Stimulated activated naive CD8-positive, alpha-beta T cell treated with anti-CD3 and anti-CD28 coated beads, Interleukin-15, Interleukin-2, amounts not matched to agents 100 U/mL and 50 U/mL, for 24 hours (primary cell): ENCODE results near the gene CAPN15.
"Not testable (repeated sequence)": the region's sequence is repeated elsewhere in the genome, so short reads cannot be mapped to it uniquely, and the experiment has no call there.

Source experiments
- ATAC-seq: fragments of 150-1000 bp; cut with Tn5 transposase; one replicate; pipeline ENCODE4 v1.10.0; 2021
- DNase-seq: peaks from one replicate; pipeline ENCODE4 v3.0.0; 2021

CAPN15 gene

DNA sequence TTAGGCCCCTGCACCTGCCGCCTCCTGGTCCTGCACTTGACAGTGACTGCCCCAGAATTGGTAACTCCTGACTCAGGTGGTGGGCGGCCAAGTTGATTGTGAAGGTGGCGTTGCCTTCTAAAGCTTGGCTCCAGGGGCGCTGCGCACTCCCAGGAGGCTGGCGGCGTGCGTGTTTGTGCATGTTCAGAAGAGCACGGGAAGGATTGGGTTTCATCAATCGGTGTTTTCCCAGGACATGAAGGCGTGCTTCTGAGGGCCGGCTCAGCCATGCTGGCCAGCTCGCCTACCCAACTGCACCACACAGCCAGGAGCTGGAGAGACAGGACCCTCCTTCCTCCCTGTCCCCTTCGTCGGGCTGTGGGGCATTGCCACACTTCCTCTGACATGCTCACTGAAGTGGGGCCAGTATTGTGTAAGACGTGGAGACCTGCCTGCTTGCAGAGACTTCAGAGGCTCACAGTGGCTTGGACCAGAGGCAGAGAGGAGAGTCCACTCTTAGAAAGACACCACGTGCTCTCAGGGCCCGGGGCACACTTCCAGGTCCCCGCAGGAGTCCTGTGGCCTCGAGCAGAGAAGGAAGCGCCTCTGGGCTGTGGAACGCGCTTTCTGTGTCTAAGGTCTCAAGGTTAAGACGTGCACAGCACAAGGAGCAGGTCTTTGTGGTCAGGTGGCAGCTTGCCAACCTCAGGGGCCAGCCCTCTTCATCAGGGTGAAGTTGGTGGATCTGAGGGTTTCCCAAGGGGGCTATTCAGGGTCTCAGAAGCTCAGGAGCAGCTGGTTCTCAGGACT lies 65.2 kb downstream of the CAPN15 start:
- DNase-seq (no peak), ATAC-seq (no peak)

DNA sequence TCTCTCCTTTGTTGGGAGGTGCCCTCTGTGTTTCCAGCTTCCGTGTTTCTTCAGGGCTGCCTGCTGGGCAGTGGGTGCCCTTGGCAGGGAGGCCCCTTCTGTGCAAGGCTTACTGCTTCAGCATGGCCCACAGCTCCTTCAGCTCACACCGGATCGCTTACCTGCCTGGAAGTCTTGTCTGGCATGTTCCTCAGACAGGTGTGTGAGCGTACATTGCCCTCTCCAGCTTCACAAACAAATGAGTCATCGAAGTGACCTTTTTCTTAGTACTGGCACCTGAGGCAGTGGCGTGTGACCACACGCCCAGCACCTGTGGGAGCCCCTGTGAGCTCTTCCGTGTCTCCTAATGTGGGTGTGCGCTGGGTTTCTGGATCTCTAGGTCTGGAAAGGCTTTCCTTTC lies 65.9 kb downstream of the CAPN15 start:
- no peak for DNase-seq

DNA sequence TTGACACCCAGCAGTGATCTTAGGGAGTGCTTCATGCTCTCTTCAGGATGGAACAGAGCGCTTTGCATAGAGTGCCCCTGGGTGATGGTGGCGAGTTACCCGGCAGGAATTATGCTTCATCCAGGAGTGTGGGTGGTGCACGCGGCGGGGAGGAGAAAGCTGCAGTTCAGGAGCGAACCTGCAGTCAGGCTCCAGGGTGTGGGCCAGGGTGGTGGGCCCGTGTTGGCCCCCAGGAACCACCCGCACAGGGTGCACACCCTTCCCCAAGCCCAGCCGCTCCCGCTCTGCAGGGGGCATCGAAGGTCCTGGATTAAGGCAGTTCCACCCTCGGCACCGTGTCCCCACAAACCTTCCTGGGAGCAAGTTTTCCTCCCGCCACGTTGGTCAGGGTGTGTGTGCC lies 66.3 kb downstream of the CAPN15 start:
- DNase-seq (no peak), ATAC-seq (no peak)

More for the DNA sequence above, 65.9 kb downstream of the CAPN15 start:
- ATAC-seq, result no peak

DNA sequence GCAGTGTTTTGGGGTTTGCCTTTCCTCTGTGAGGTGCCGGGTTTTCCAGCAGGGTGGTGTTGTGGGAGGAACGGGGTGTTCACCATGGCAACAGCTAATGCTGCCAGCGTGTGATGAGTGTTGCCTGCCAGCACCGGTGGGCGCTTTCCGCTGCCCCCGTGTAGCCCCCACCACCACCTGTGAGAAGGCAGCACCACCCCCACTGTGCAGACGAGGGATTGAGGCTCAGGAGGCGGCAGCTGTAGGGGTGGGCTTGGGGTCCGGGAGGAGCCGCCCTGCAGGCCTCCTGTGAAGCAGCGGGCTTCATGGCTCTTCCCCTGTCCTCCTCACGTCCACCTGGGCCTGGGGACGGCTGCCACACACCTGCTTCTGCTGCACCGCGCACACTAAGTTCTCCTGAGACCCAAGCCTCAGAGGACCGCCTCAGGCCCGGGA lies 67.6 kb downstream of the CAPN15 start:
- DNase-seq (no peak), ATAC-seq (no peak)

DNA sequence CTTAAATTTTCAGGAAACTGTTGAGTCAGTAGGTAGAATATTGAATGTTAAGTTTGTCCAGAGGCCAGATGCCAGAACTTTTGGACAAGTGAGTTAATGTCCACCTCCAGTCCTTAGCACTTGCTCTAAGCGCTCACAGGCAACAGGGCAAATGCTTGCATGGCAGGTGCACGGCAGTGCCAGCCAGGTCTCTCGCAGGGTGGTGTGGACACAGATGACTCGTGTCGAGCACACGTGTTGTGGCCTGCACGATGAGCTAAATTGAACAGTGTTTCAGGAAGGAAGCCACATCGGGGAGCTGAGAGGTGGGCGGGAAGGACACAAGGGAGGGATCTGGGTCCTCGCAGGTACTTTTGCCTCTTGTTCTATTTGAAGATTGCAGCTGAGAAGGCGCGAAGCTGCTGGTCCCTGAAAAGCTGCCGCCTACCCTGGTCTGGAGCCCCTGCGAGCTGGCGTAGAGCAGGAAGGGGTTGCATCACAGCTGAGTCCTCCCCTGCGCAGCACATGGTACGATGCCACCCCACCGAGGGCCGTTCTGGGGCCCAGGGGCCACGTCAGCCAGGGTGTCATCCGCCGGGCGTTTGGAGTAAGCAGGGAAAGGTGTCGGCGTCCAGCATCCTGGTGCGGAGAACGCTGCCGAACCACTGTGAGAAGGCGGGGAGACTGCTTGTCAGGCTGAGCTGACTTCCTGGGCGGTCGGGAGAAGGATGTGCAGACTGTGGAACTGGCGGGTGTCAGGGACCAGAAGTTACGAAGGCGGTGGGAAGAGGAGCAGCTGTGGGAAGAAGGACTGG lies 68.6 kb downstream of the CAPN15 start:
- no peak for DNase-seq
- no peak for ATAC-seq

DNA sequence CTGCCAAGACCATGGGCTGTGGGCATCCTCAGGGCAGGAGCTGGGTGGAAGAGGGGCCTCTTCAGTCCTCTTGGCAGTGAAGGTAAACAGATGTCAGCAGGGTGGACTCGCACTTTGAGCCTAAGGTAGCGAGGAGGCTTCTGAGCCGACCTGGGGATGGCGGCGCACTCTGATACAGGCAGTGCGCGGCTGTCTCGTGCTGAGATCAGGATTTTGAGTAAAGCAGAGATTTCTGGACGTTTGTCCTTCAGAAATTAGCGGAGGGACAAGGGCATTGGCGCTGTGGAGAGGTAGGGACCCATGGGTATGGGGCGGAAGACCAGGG lies 69.2 kb downstream of the CAPN15 start:
- DNase-seq (no peak), ATAC-seq (no peak)

DNA sequence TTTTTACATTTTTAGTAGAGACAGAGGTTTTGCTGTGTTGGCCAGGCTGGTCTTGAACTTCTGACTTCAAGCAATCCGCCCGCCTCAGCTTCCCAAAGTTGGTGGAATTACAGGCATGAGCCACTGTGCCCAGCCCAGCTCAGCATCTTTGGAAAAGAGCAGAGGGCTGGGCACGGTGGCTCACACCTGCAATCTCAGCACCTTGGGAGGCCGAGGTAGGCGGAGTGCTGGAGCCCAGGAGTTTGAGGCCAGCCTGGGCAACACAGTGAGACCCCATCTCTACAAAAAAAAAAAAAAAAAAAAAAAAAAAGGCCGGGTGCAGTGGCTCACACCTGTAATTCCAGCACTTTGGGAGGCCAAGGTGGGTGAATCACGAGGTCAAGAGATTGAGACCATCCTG lies 70.1 kb downstream of the CAPN15 start:
- not testable (repeated sequence) for ATAC-seq, DNase-seq

DNA sequence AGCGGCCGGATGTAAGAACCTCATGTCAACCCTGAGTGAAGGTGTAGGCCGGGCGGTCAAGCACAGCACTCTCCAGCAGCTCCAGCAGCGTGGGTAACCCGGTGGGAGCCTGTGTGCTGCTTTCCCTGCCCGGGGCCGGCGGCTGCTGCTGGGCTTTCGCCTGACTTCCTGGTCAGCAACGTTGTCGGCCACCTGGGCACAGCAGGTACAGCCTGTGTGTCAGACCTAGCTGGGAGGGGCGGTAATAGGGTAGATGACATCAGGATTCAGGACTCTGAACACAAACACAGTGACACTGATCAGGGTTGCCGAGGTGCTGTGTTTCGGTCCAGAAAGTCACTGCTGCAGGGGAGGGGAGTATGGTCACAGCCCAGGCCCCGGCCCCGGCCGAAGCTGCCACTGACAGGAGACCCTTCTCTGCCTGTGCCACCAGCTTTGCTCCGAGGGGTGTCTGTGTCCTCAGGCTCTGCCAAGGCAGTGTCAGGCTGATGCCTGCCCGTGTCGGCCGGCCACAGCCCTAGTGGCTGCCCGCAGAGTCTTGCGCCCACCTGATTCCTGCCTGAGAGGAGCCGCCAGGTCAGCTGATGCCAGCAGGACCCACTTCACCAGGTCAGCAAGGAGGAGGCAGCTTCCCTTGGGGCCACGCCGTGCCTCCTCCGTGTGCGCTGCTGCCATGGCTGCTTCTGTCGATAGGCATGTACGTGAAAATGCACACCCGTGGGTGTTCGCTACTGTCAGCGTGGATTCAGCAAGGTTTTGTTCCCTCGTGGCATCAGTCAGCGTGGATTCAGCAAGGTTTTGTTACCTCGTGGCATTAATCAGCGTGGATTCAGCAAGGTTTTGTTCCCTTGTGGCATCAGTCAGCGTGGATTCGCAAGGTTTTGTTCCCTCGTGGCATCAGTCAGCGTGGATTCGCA lies 71.6 kb downstream of the CAPN15 start:
- no peak for DNase-seq
- ATAC-seq, result no peak

DNA sequence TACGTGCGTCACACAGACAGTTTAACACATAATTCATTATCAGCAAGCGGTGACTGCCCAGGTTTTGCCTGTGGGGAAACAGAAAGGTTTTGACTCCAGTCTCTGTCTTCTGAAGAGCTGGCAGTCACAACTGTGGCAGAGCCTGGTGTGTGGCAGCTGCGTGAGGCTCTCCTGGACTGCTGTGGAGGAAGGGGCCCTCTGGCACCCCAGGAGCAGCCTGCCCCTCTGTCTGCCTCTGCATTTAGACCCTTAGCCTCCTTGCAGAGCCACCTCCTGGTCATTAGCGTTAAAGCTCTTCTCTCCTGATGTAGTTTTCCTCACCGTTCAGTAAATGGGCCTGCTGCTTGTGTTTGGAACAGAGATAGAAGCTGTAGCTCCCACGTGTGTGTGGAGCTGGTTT lies 73.3 kb downstream of the CAPN15 start:
- DNase-seq (no peak), ATAC-seq (peak; percentile 43)

DNA sequence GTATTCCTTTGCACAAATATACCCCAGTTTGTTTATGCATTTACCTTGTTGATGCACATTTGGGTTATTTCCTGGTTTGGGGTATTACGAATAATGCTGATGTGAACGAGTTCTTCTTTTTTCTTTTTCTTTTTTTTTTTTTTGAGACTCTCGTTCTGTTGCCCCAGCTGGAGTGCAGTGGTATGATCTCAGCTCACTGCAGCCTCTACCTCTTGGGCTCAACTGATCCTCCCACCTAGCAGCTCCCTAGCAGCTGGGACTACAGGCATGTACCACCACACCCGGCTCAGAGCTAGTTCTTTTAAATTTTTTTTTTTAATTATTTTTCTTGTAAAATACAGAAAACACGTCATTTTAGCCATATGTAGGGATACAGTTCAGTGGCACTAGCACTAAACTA lies 76.4 kb downstream of the CAPN15 start:
- DNase-seq (no peak), ATAC-seq (no peak)
